ENCODE measurements around the gene HACD3. TPM values are rescaled to one million over a fixed set of nuclear protein-coding genes. Genes with fewer than 3 reads are reported as not detected.

HACD3 gene
- total RNA-seq, 1 donor from 2014 or later = 69.9 TPM

GRCh38 chr15:65576664-65577063 is 46.4 kb downstream of the HACD3 start:
- Mint-ChIP-seq H3K27ac (ENCODE audit: unreplicated experiment) (peak overlapping the region; percentile 87), H3K36me3 (ENCODE audit: low read depth) (peaks cover 12% of the 10 kb centered on the region), H3K9me3 (ENCODE audit: low read depth) (no peaks in the 10 kb centered on the region), H3K4me1 (ENCODE audit: low read depth) (peaks cover 41% of the 10 kb centered on the region), H3K4me3 (ENCODE audit: unreplicated experiment) (no peak overlapping the region), H3K27me3 (ENCODE audit: low read depth) (no peaks in the 10 kb centered on the region)
- DNase-seq (ENCODE audit: low spot score) = no peak
- no peak for TF ChIP-seq CTCF (IDR thresholded peaks at IDR 0.05)

- Mint-ChIP-seq H3K36me3 (ENCODE audit: low read depth) (peaks cover 15% of the 10 kb centered on the region), H3K9me3 (ENCODE audit: low read depth) (no peaks in the 10 kb centered on the region), H3K4me3 (ENCODE audit: unreplicated experiment) (no peak overlapping the region), H3K27ac (ENCODE audit: unreplicated experiment) (peak overlapping the region; percentile 87), H3K27me3 (ENCODE audit: low read depth) (no peaks in the 10 kb centered on the region), H3K4me1 (ENCODE audit: low read depth) (peaks cover 41% of the 10 kb centered on the region)
- DNase-seq (ENCODE audit: low spot score) = no peak
- no peak for TF ChIP-seq CTCF (IDR thresholded peaks at IDR 0.05)
These were observed 47.1 kb downstream of the HACD3 start for GRCh38 chr15:65577129-65577996.

- H3K4me3 Mint-ChIP-seq (ENCODE audit: unreplicated experiment) = no peak overlapping the region
- no peaks in the 10 kb centered on the region for H3K27me3 Mint-ChIP-seq (ENCODE audit: low read depth)
- peak overlapping the region; percentile 6 for H3K27ac Mint-ChIP-seq (ENCODE audit: unreplicated experiment)
- H3K36me3 Mint-ChIP-seq (ENCODE audit: low read depth) = peaks cover 22% of the 10 kb centered on the region
- no peaks in the 10 kb centered on the region for H3K9me3 Mint-ChIP-seq (ENCODE audit: low read depth)
- no peak for TF ChIP-seq CTCF (IDR thresholded peaks at IDR 0.05)
- no peak for DNase-seq (ENCODE audit: low spot score)
- peaks cover 50% of the 10 kb centered on the region for H3K4me1 Mint-ChIP-seq (ENCODE audit: low read depth)
These were observed 48.9 kb downstream of the HACD3 start for GRCh38 chr15:65578904-65579728.

- Mint-ChIP-seq H3K4me3 (ENCODE audit: unreplicated experiment) (no peak overlapping the region), H3K4me1 (ENCODE audit: low read depth) (peaks cover 53% of the 10 kb centered on the region)
- DNase-seq (ENCODE audit: low spot score) = no peak
These were observed 49.5 kb downstream of the HACD3 start for GRCh38 chr15:65579762-65580161.

More at GRCh38 chr15:65579762-65580161, 49.5 kb downstream of the HACD3 start:
- Mint-ChIP-seq H3K9me3 (ENCODE audit: low read depth) (no peaks in the 10 kb centered on the region), H3K36me3 (ENCODE audit: low read depth) (peaks cover 25% of the 10 kb centered on the region), H3K27ac (ENCODE audit: unreplicated experiment) (no peak overlapping the region), H3K27me3 (ENCODE audit: low read depth) (no peaks in the 10 kb centered on the region)
- TF ChIP-seq CTCF (IDR thresholded peaks at IDR 0.05) = no peak

Measured in chondrocyte (in vitro differentiated cells).